ENCODE measurements around the gene ARID1B. TPM values are rescaled to one million over a fixed set of nuclear protein-coding genes. Genes with fewer than 3 reads are reported as not detected.

The ARID1B gene
- total and polyA plus RNA-seq, 2 of the 13 experiments (the other 11 are each of a cell fraction or from before 2014, with no cell fraction given), result 20.1 to 32.6 TPM

DNA sequence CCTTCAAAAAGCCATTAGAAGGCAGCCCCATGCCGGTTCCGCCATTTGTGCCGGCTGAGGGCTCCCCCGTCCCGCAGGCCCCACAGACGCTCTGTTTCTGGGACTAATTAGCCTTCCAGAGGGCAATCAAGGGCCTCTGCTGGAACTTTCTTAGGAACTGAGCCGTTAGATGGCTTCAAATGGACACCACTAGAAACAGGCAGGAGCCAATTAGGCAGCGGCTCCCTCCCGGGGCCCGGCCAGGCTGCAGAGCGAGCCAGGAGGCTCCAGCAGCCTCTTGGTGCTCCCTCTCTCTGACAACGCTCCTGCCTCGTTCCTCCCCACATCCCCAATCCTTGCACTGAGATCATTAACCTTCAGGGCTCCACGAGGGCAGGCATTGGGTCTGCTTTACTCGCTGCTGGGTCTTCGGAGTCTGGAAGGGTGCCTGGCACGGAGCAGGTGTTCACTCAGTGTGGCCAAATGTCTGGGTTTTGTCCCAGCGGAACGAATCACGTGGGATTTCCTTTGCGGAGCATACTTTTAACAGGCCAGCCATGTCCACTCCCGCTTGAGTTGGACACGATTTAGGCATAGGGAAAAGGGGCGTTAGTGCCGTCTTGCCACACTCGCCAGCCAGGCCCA lies 447.9 kb downstream of the ARID1B start:
- intact Hi-C loops (cut with micrococcal nuclease; ENCODE audit: unreplicated experiment), result no loop called here
- in situ Hi-C loops (cut with HindIII; ENCODE audit: extremely low pct_ligation_motif_present, low pct_unique_long_range_greater_than_20kb), result loop anchor here (5.0 kb wide), 1 partner anchor 47 kb away; no protein-coding TSS in a partner anchor
- no peaks in the 10 kb centered on the region for H3K36me3 ChIP-seq (replicated peaks in 1 of 2; ENCODE audit: control insufficient read depth in 1 of 2, insufficient read depth in 2 of 2, low read length in 2 of 2)
- TF ChIP-seq ZNF34 (CRISPR knock-in tag; IDR thresholded peaks at IDR 0.05; ENCODE audit: borderline replicate concordance), result no peak
- TF ChIP-seq ZFYVE20 (CRISPR knock-in tag; IDR thresholded peaks at IDR 0.05; ENCODE audit: borderline replicate concordance, low read depth), result no peak
- TF ChIP-seq ZNF230 (CRISPR knock-in tag; IDR thresholded peaks at IDR 0.05), result no peak
- TF ChIP-seq RFXANK (CRISPR knock-in tag; IDR thresholded peaks at IDR 0.05), result no peak
- no peak for TF ChIP-seq ZNF431 (CRISPR knock-in tag; IDR thresholded peaks at IDR 0.05; ENCODE audit: borderline replicate concordance, low read depth)
- no peak for TF ChIP-seq FOXA3 (CRISPR knock-in tag; IDR thresholded peaks at IDR 0.05)
- TF ChIP-seq TGIF2 (CRISPR knock-in tag; IDR thresholded peaks at IDR 0.05), result no peak
- TF ChIP-seq ZKSCAN8 (CRISPR knock-in tag; IDR thresholded peaks at IDR 0.05; ENCODE audit: borderline replicate concordance), result no peak
- no peak for TF ChIP-seq ZNF282 (IDR thresholded peaks at IDR 0.05; ENCODE audit: partially characterized antibody)
- TF ChIP-seq MTF2 (CRISPR knock-in tag; IDR thresholded peaks at IDR 0.05; ENCODE audit: borderline replicate concordance), result no peak
- TF ChIP-seq FIP1L1 (IDR thresholded peaks at IDR 0.05; ENCODE audit: borderline replicate concordance, insufficient read depth, low read depth, low read length), result no peak
- no peak for TF ChIP-seq IKZF1 (IDR thresholded peaks at IDR 0.05)
- no peak for TF ChIP-seq ZSCAN22 (CRISPR knock-in tag; IDR thresholded peaks at IDR 0.05)
- TF ChIP-seq AKAP8 (CRISPR knock-in tag; IDR thresholded peaks at IDR 0.05), result no peak
- WGBS (ENCODE audit: low lambda C conversion rate), result 60% methylated on average over 19 of the region's 26 CpGs
- H3K27me3 ChIP-seq (ENCODE audit: control insufficient read depth in 1 of 2, insufficient read depth in 2 of 2, low read length in 2 of 2), result peaks cover 15 to 65% of the 10 kb centered on the region in 2 experiments
- ChIA-PET CTCF (ENCODE audit: low intra/inter-chr PET ratio, low total read pairs) (no interaction called here), POLR2A (no interaction called here)
- no TSS peak for BruUV-seq (replicated peaks)
- FAIRE-seq (no peak), DNase-seq (ENCODE audit: low spot score) (no peak), ATAC-seq (no peak)
- H3K27ac ChIP-seq (ENCODE audit: extremely low read length, insufficient read depth, low read length), result no peak overlapping the region
- no peak overlapping the region for H3K4me2 ChIP-seq (ENCODE audit: low read depth, low read length)
- no peaks in the 10 kb centered on the region for H4K20me1 ChIP-seq (ENCODE audit: insufficient read depth, low read length)
- H3K79me2 ChIP-seq (ENCODE audit: insufficient read depth, low read length), result no peaks in the 10 kb centered on the region
- H3K4me1 ChIP-seq (ENCODE audit: insufficient read depth, low read length), result peaks cover 13% of the 10 kb centered on the region
- H3K4me3 ChIP-seq (replicated peaks in 1 of 3; ENCODE audit: insufficient read depth in 1 of 3, low read depth in 2 of 3, low read length in 3 of 3), result no peak overlapping the region
- no peaks in the 10 kb centered on the region for H3K9me3 ChIP-seq (ENCODE audit: low read length)
- H3K9ac ChIP-seq (ENCODE audit: insufficient read depth, low read depth, low read length), result no peak overlapping the region
- H2AFZ ChIP-seq (ENCODE audit: low read length), result no peak overlapping the region
